ENCODE data around the gene JADE2.

- no peak for TF ChIP-seq POLR2A (IDR thresholded peaks at IDR 0.05)
- TF ChIP-seq, protein P1, sequence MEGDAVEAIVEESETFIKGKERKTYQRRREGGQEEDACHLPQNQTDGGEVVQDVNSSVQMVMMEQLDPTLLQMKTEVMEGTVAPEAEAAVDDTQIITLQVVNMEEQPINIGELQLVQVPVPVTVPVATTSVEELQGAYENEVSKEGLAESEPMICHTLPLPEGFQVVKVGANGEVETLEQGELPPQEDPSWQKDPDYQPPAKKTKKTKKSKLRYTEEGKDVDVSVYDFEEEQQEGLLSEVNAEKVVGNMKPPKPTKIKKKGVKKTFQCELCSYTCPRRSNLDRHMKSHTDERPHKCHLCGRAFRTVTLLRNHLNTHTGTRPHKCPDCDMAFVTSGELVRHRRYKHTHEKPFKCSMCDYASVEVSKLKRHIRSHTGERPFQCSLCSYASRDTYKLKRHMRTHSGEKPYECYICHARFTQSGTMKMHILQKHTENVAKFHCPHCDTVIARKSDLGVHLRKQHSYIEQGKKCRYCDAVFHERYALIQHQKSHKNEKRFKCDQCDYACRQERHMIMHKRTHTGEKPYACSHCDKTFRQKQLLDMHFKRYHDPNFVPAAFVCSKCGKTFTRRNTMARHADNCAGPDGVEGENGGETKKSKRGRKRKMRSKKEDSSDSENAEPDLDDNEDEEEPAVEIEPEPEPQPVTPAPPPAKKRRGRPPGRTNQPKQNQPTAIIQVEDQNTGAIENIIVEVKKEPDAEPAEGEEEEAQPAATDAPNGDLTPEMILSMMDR (IDR thresholded peaks at IDR 0.05): no peak
These were observed 30.4 kb downstream of the JADE2 start for GRCh38 chr5:134555890-134556311.
